GM12873 (cell line): ENCODE measurements around the gene SMIM44.

ENCODE experiments used
- TF ChIP-seq, protein P1 (sequence below): IDR thresholded peaks from 2 replicates; pipeline ENCODE4 v1.5.1; 2012; ENCODE audit warnings: low read depth, mild to moderate bottlenecking, moderate library complexity, low read length, control low read depth; ENCODE audit not compliant: insufficient read depth; ENCODE audit errors: missing control alignments

SMIM44 gene

GRCh38 chr19:3451451-3451866 is 31.8 kb downstream of the SMIM44 start:
- TF ChIP-seq, protein P1, sequence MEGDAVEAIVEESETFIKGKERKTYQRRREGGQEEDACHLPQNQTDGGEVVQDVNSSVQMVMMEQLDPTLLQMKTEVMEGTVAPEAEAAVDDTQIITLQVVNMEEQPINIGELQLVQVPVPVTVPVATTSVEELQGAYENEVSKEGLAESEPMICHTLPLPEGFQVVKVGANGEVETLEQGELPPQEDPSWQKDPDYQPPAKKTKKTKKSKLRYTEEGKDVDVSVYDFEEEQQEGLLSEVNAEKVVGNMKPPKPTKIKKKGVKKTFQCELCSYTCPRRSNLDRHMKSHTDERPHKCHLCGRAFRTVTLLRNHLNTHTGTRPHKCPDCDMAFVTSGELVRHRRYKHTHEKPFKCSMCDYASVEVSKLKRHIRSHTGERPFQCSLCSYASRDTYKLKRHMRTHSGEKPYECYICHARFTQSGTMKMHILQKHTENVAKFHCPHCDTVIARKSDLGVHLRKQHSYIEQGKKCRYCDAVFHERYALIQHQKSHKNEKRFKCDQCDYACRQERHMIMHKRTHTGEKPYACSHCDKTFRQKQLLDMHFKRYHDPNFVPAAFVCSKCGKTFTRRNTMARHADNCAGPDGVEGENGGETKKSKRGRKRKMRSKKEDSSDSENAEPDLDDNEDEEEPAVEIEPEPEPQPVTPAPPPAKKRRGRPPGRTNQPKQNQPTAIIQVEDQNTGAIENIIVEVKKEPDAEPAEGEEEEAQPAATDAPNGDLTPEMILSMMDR, result no peak

DNA sequence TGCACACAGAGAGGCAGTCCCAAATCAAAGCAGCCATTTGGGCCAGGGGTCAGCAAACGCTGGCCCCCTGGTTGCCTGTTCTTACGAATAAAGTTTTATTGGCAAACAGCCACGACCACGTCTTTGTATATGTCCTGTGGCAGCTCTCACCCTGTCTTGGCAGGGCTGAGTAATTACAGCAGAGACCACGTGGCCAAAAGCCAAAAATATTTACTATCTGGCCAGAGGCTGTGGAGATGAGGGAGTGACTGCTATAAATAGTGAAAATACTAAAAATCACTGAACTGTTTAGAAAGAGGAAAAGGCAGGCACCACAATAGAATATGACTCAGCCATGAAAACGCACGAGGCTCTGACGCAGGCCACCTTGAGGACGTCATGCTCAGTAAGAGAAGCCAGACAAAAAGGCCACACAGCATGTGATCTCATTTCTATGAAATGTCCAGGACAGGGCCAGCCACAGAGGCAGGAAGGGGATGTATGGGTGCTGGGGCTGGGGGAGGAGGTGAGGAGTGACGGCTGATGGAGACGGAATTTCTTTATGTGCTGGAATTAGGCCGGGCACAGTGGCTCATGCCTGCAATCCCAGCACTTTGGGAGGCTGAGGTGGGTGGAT is 32.3 kb downstream of the SMIM44 start:
- TF ChIP-seq, protein P1, result no peak

- TF ChIP-seq, protein P1, result no peak
Measured at GRCh38 chr19:3448616-3449334, 34.5 kb downstream of the SMIM44 start.

DNA sequence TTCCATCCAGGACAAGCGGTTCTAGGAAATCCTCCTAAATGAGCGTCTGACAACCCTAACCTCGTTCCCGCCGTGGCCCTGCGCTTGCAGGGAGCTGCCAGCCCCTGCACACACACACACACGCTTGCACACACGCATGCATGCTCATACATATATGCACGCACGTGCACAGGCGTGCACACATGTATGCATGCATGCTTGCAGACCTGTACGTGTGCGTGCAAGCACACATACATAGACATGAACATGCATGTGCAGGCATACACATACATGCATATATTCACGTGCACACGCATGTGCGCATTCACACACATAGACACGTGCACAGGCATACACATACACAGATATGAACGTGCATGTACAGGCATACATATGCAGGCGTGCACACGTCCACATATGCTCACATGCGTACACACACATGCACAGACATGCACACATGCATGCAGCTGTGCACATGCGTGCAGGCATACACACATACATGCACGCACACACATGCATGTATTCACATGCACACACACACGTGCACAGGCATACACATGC is 38.5 kb downstream of the SMIM44 start:
- TF ChIP-seq, protein P1, result no peak

- TF ChIP-seq, protein P1, result no peak
Measured at GRCh38 chr19:3443840-3444694, 39.2 kb downstream of the SMIM44 start.

- TF ChIP-seq, protein P1, result no peak
Measured at GRCh38 chr19:3442487-3443071, 40.7 kb downstream of the SMIM44 start.

DNA sequence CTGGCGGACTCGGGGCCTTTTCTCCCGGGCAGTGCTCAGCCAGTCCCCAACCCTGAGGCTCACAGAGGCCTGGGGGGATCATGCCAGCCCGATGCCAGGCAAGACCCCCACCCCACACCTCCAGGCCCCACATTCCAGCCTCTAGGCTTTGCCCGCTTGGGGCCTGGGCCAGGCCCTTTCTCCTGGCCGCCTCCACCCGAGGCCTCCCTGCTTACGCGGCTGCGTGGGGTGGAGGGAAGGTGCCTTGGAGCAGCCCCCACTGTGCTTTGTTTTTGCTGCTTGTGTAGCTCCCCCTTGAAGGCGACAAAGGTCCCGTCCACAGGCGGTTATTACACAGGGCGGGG is 41.3 kb downstream of the SMIM44 start:
- TF ChIP-seq, protein P1, result no peak
